Measurements from ENCODE around the gene ATP4A.
A peak's percentile ranks its signal among the peaks of the same experiment; 100 is the strongest.

The ATP4A gene

GRCh38 chr19:35565016-35565856 is 1.8 kb upstream of the ATP4A start:
- no peak for ATAC-seq
- no peak for DNase-seq

DNA sequence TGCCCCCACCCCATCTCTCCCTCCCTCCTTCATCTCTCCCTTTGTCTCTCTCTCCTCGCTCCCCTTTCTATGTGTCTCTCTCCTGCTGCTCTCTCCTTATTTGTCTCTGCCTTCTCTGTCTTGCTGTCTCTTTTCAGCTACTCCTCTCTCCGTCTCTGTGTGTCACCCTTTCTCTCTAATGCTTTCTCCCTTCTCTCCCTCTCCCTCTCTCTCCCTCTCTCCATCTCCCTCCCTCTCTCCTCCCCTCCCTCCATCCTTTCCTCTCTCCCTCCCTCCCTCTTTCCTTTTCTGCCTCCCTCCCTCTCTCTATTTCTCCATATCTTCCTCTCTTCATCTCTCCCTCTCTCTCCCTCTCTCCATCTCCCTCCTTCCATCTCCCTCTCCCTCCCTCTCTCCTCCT is 682 bp downstream of the ATP4A start:
- ATAC-seq (no peak), DNase-seq (no peak)

DNA sequence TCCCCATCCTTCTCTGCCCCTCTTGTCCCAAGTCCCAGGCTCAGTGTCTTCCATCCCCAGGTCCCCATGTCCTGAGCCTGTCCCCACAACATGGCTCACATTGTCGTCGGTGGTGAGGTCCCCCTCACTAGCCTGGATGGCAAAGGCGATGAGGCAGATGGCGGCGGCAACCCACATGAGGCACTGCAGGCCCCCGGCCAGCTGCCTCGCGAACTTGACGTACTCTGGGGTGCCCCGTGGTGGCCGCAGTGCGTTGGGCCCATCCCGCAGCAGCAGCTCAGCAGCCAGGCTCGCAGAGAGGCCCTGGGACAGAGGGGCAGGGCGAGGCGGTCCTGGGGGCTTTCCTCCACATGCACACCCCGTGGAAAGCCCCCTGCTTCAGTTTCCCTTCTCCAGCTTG is 1.1 kb downstream of the ATP4A start:
- DNase-seq (no peak), ATAC-seq (no peak)

DNA sequence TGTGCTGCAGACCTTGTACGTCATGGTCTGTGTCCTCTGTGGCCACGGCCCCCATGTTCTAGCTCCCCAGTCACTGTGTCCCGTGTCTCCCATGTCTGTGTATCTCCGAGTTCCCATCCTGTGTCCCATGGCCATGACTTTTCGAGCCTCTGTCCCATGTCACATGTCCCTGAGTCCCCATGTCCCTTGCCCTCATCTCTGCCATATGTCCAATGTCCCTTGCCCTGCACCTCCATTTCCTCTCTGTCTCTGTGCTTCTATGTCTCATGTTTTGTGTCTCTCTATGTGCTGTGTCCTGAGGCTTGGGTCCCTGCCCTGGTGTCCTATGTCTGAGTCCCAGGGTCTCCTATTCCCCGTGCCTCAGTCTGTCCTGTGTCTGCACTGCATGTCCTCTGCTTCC is 2.0 kb downstream of the ATP4A start:
- no peak for DNase-seq
- ATAC-seq, result no peak

- ATAC-seq (no peak), DNase-seq (no peak)
Observed at GRCh38 chr19:35560677-35561076, 2.8 kb downstream of the ATP4A start.

- ATAC-seq (no peak), DNase-seq (no peak)
Observed at GRCh38 chr19:35560271-35560670, 3.2 kb downstream of the ATP4A start.

GRCh38 chr19:35559781-35560180 is 3.7 kb downstream of the ATP4A start:
- ATAC-seq (no peak), DNase-seq (no peak)

DNA sequence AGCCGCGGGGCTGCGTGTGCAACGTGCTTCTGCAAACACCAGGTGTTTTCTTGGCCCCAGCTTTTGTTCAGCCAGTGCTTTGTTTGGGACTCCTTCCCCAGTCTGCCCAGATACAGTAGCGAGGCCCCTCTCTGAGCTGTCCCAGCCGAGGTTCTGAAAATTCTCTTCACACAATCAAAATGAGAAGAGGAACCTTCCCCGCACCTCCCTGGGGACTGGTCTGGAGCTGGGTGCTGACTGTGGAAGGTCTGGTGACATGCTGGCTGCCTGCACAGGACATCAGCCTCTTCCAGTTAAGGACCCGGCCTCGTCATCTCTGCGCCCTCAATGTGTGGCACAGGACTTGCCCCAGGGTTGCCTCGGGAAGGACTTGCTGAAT is 4.2 kb downstream of the ATP4A start:
- DNase-seq (no peak), ATAC-seq (no peak)

GRCh38 chr19:35558400-35559280 is 4.8 kb downstream of the ATP4A start:
- ATAC-seq, result no peak
- DNase-seq, result no peak

GRCh38 chr19:35557539-35558399 is 5.7 kb downstream of the ATP4A start:
- ATAC-seq (peak; percentile 51), DNase-seq (peak; percentile 71)

DNA sequence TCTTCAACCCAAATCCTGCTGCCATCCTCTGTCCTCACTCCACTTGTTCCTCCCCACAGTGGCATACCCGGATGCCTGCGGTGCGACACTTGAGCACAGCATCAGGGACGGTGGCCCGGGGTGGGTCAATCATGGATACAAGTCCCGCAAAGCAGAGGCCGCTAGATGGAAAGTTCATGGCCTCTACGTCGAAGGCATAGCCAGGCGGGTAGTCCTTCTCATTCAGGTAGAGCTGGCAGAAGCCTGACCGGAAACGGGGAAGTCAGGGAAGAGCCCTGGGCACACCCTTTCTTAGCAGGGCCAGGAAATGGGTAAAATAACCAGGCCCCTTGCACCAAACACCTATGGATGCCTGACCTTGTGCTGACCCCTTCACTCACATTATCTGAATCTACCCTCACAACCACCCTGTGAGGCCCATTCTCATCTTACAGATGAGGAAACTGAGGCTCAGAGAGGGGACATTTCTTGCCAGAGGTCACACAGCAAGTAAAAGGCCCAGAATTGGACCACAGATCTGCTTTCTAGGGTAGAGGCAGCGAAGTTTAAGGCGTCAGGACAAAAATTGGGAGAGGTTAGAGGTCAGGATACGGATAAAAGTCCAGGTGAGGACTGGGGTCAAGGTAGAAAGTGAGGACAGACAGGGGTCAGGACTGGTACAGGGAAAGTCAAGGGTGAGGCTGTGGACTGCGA is 6.5 kb downstream of the ATP4A start:
- ATAC-seq (no peak), DNase-seq (no peak)

DNA sequence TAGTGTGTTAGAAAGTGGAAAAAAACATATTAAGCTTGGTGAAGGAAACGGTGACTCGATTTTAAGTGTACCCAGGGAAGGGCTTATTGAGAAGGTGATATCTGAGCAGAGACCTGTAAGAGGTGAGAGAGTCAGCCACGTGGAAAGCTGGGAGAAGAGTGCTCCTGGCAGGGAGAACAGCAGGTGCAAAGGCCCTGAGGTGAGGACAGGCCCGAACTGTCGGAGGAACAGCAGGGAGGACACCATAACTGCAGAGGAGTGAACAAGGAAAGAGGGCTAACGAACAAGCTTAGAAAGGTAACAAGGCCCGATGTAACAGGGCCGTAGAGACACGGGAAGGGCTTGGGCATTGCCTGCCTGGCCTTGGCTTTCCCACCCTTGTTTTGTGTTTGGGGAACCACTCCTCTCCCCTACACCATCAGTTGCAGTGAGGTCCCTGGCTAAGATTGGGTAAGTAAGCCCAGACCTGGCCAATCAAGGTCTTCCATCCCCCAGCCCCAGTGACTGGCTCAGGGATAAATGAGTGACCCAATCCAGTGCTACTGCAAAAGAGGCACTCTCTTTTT is 7.3 kb downstream of the ATP4A start:
- no peak for ATAC-seq

GRCh38 chr19:35555301-35556005 is 8.0 kb downstream of the ATP4A start:
- DNase-seq (no peak), ATAC-seq (no peak)

More for the DNA sequence above, 7.3 kb downstream of the ATP4A start:
- no peak for DNase-seq

GRCh38 chr19:35554076-35554475 is 9.4 kb downstream of the ATP4A start:
- DNase-seq (no peak), ATAC-seq (no peak)

DNA sequence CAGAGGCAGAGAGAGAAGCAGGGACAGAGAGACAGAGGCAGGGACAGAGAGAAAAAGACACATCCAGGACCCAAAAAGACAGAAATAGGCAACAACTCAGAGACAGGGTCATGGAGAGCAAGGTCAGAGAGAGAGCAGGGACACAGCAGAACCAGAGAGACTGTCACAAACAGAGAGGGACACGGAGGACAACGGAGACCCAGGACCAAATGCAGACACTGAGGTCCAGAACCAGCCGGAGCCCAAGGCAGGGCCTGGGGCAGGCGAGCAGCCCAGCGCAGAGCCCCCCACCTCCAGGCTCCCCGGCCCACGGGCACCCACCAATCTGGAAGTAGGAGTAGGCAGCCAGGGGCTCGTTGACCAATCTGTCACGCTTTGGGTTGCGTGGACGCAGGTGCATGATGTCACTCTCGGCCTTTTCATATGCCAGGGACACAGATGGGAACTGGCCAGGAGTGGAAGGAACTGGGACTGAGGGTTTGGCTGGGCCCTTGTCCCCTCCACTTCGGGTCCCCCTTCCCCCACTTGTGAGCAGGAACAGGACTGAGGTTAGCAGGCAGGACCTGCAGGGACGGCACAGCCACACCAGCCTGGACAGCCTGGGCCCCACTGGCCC is 10.0 kb downstream of the ATP4A start:
- no peak for DNase-seq

DNA sequence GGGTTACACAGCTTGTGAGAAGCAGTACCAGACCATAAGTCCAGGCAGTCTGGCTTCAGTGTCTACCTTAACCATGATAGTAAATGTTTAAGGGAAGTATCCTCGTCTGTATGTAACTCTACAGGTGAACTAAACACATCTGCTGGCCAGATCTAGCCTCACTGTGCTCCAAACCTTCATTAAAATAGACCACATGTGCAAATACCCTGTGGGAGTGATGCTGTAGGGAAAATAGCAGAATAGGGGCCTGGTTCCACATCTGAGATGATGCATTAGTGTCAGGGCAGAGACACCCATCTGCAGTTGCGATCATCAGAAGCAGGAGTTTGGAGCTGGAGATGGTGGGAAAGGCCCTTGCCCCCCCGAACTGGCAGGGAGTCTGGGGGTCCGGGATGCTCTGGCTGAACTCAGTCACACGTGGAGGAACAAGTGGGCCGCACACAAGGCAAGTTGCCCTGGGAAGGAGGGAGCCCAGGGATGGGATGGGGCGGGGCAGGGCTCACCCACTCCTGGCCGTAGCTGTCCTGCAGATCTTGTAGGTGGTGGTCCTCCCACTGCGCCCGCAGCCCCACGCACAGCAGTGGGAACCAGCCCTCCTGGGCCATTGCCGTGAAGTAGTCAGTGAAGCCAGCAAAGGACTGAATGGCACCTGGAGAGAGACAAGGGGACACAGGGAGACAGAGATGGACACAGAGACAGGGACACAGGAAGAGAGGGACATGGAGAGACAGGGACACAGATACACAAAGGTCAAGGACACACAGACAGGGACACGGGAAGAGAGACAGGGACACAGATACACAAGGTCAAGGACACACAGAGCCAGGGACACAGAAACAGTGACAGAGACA is 10.7 kb downstream of the ATP4A start:
- ATAC-seq, result no peak
- DNase-seq, result no peak

More for the DNA sequence above, 10.0 kb downstream of the ATP4A start:
- no peak for ATAC-seq

DNA sequence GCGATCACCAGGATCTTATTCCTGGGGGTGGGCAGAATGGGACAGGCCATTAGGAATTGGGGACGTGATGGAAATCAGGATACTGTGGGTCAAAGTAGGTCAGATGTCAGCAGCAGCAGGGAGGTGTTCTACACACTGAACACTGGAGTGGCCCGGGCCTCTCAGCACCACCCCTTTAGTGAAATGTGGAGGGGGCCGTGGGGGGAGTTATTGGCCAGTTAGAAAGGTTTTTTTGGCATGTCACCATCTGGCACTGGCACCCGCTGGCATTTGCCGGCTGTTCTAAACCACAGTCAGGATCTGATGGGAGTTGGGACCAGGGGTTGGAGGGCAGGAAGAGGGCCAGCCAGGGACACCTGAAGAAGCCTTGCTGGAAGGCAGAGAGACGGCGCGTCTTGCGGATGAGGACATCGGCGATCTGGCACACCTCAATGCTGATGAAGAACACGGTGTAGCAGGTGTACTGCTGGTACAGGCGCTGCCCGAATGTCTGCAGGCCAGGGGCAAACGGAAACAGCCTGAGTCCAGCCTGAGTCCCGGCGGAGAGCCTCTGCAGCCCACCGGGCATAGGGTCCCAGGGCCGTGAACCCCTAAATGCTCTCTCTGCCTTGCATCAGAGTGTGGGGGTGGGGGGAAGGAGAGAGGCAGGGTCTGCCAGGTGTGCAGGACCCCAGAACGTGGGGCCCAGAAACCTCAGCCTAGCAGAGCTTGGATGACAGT is 12.2 kb downstream of the ATP4A start:
- DNase-seq (no peak), ATAC-seq (no peak)

- DNase-seq (no peak), ATAC-seq (no peak)
Observed at GRCh38 chr19:35549879-35550523, 13.5 kb downstream of the ATP4A start.

All from stimulated activated naive CD8-positive, alpha-beta T cell treated with anti-CD3 and anti-CD28 coated beads, Interleukin-15, Interleukin-2, amounts not matched to agents 100 U/mL and 50 U/mL, for 24 hours (primary cell).